Keratinocyte (primary cell): ENCODE data around the gene DHRSX. TPM values are rescaled to one million over a fixed set of nuclear protein-coding genes. Genes with fewer than 3 reads are reported as not detected.

Experiments
- DNase-seq: peaks from one replicate; pipeline ENCODE4 v3.0.0-alpha.2; 2011; ENCODE audit warnings: low read depth, missing footprints, low spot score
- FAIRE-seq: peaks from 2 replicates; lab custom pipeline; 2011; peaks lifted over from hg19 to GRCh38; lab: Jason Lieb, UNC
- H2AFZ ChIP-seq: 2 replicates; pipeline ENCODE4 v1.6.0; 2012; ENCODE audit warnings: low read length, control low read depth, inconsistent platforms; ENCODE audit not compliant: control insufficient read depth
- H3K27ac ChIP-seq: 2 replicates; pipeline ENCODE4 v1.5.1; 2011; ENCODE audit warnings: low read length; ENCODE audit not compliant: control insufficient read depth, insufficient read depth
- H3K27me3 ChIP-seq: 3 replicates; pipeline ENCODE4 v1.6.0; 2011; ENCODE audit warnings: low read length; ENCODE audit not compliant: control insufficient read depth, insufficient read depth; ENCODE audit errors: extremely low read depth
- H3K36me3 ChIP-seq, 2 experiments: 2 replicates in 1 of 2; 3 replicates in 1 of 2; pipeline ENCODE4 v1.5.1; 2011; ENCODE audit warnings: low read length in 2 of 2, mild to moderate bottlenecking in 1 of 2; ENCODE audit not compliant: control insufficient read depth in 2 of 2, insufficient read depth in 2 of 2; ENCODE audit errors: extremely low read depth in 1 of 2
- H3K4me1 ChIP-seq: 3 replicates; pipeline ENCODE4 v1.5.1; 2011; ENCODE audit warnings: low read length; ENCODE audit not compliant: control insufficient read depth, insufficient read depth; ENCODE audit errors: extremely low read depth
- H3K4me2 ChIP-seq: 3 replicates; pipeline ENCODE4 v1.6.0; 2011; ENCODE audit warnings: low read depth, low read length; ENCODE audit not compliant: control insufficient read depth, insufficient read depth; ENCODE audit errors: extremely low read depth
- H3K4me3 ChIP-seq, 3 experiments: fragments of 200-600 bp in 1 of 3; sonication (generic) in 1 of 3; 2 replicates in 2 of 3; 3 replicates in 1 of 3; pipeline ENCODE4 v1.5.1; 2011 to 2016; ENCODE audit warnings: low read length in 3 of 3, mild to moderate bottlenecking in 3 of 3, control low read depth in 2 of 3, inconsistent platforms in 1 of 3, low read depth in 1 of 3, mixed read lengths in 1 of 3, mixed run types in 1 of 3, moderate library complexity in 1 of 3; ENCODE audit not compliant: control insufficient read depth in 2 of 3, insufficient read depth in 2 of 3; ENCODE audit errors: extremely low read depth in 1 of 3
- H3K79me2 ChIP-seq: 2 replicates; pipeline ENCODE4 v1.6.0; 2012; ENCODE audit warnings: low read length; ENCODE audit not compliant: control insufficient read depth, insufficient read depth
- H3K9ac ChIP-seq: 3 replicates; pipeline ENCODE4 v1.6.0; 2011; ENCODE audit warnings: low read length; ENCODE audit not compliant: control insufficient read depth, insufficient read depth; ENCODE audit errors: extremely low read depth
- H3K9me1 ChIP-seq: 3 replicates; pipeline ENCODE4 v1.6.0; 2011; ENCODE audit warnings: low read length; ENCODE audit not compliant: control insufficient read depth, insufficient read depth; ENCODE audit errors: extremely low read depth
- H3K9me3 ChIP-seq: 2 replicates; pipeline ENCODE4 v1.5.1; 2012; ENCODE audit warnings: low read depth, low read length; ENCODE audit not compliant: control insufficient read depth
- H4K20me1 ChIP-seq: 3 replicates; pipeline ENCODE4 v1.6.0; 2011; ENCODE audit warnings: low read length; ENCODE audit not compliant: control insufficient read depth, insufficient read depth; ENCODE audit errors: extremely low read depth
- EZH2 ChIP-seq: IDR thresholded peaks from one replicate; pipeline ENCODE4 v1.6.1; 2012; ENCODE audit warnings: inconsistent platforms, mild to moderate bottlenecking, low read length, moderate library complexity
- dilution Hi-C: fragments of 300-500 bp; cut with MboI; formaldehyde crosslinking; loops from one replicate; pipeline ENCODE4 v1.7.0; 2020; ENCODE audit warnings: low sequenced_read_pairs; ENCODE audit not compliant: extremely low pct_ligation_motif_present
- polyA plus RNA-seq, 5 experiments: library from polyadenylated mRNA; depleted of rRNA in 3 of 5; stranded (reverse) in 3 of 5; stranded (forward) in 1 of 5; unstranded in 1 of 5; fragments of >200 nt; gene quantifications; 1 replicate in 1 of 5; 2 replicates in 3 of 5; 3 replicates in 1 of 5; pipeline versions ENCODE4 v1.2.1 to v1.2.3, GENCODE V29; 2011 to 2012; ENCODE audit warnings: missing spikeins in 2 of 5, low read depth in 1 of 5, low replicate concordance in 1 of 5
- TF ChIP-seq, protein P1 (sequence below), 3 experiments: IDR thresholded peaks in 1 of 3; conservative IDR thresholded peaks in 1 of 3; optimal IDR thresholded peaks in 1 of 3; 2 replicates in 2 of 3; 3 replicates in 1 of 3; pipeline versions ENCODE3 to v1.5.1; 2011; ENCODE audit warnings: low read length in 3 of 3, mild to moderate bottlenecking in 3 of 3, moderate library complexity in 2 of 3, control low read depth in 1 of 3, inconsistent platforms in 1 of 3; ENCODE audit not compliant: insufficient read depth in 2 of 3; ENCODE audit errors: extremely low read depth in 1 of 3

The DHRSX gene
- polyA plus RNA-seq, 1 donor (not counting 4 experiments of a cell fraction or from before 2014, with no cell fraction given) = 20.4 TPM

DNA sequence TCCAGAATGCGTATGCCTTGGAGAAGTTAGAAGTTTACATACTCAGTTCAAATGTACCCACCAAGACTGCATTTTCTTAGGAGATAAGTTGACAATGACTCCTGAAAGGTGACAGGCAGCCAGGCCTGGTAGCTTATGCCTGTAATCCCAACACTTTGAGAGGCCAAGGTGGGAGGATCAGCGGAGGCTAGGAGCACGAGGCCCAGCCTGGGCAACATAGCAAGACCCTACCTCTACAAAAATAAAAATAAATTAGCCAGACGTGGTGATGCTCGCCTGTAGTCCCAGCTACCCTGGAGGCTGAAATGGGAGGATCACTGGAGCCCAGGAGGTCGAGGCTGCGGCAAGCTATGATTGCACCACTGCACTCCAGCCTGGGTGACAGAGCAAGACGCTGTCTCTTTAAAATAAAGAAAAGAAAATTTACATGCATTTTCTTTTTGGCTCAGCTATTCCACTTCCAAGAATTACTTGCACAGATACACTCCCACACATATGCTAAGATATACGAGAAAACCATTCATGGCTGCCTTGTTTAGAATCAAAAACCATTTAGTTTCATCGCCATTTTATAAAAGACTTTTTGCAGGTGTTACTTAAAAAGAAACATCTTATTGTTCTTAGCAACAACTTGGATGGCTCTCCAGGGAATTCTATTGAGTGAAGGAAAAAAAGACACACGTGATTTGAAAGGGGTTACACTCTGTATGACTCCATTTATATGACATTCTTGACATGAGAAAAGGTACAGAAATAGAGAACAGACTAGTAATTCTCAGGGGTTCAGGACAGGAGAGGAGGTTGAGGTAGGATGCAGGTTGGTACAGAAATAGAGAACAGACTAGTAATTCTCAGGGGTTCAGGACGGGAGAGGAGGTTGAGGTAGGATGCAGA lies 66.3 kb downstream of the DHRSX start:
- Histone ChIP-seq H3K4me1 (no peaks in the 10 kb centered on the region), H3K9me1 (no peaks in the 10 kb centered on the region), H2AFZ (no peak overlapping the region), H3K9ac (no peak overlapping the region), H3K9me3 (no peaks in the 10 kb centered on the region), H3K36me3 (peaks cover 0 to 5% of the 10 kb centered on the region in 2 experiments), H3K27ac (no peak overlapping the region), H3K79me2 (no peaks in the 10 kb centered on the region), H3K4me2 (no peak overlapping the region), H4K20me1 (no peaks in the 10 kb centered on the region), H3K27me3 (no peaks in the 10 kb centered on the region), H3K4me3 (no peak overlapping the region)
- dilution Hi-C loops = no loop called here
- DNase-seq (no peak), FAIRE-seq (no peak)
- TF ChIP-seq EZH2 = no peak
- TF ChIP-seq, protein P1, sequence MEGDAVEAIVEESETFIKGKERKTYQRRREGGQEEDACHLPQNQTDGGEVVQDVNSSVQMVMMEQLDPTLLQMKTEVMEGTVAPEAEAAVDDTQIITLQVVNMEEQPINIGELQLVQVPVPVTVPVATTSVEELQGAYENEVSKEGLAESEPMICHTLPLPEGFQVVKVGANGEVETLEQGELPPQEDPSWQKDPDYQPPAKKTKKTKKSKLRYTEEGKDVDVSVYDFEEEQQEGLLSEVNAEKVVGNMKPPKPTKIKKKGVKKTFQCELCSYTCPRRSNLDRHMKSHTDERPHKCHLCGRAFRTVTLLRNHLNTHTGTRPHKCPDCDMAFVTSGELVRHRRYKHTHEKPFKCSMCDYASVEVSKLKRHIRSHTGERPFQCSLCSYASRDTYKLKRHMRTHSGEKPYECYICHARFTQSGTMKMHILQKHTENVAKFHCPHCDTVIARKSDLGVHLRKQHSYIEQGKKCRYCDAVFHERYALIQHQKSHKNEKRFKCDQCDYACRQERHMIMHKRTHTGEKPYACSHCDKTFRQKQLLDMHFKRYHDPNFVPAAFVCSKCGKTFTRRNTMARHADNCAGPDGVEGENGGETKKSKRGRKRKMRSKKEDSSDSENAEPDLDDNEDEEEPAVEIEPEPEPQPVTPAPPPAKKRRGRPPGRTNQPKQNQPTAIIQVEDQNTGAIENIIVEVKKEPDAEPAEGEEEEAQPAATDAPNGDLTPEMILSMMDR (optimal IDR thresholded peaks at IDR 0.05 in 1 of 3, IDR thresholded peaks at IDR 0.05 in 1 of 3, conservative IDR thresholded peaks at IDR 0.05 in 1 of 3; ENCODE audit: extremely low read depth in 1 of 3, insufficient read depth in 2 of 3, low read length in 3 of 3) = no peak

DNA sequence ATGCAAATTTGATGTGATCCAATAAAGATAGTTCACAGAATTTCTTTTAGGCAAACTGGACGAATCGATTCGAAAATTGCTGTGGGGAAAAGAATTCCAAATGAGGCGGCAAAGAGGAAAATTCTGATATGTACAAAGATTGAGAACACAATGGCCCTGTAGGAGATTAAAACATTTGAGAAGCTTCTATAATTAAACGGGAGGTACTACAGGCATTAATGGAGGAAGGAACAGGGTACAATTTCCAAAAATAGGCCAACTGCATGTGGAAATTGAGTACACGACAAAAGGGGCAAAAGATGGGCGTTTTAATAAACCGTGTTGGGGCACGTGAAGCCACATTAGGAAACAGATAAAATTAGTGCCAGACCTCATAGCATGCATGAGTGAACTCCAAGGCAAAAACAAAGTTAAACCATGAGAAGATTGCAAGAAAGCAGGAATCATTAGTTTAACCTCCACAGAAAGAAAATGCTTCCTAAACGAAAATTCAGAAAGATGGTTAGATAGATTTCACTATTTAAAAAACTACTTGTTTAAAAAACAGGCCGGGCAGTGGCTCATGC lies 68.4 kb downstream of the DHRSX start:
- no peak overlapping the region for H3K27ac ChIP-seq
- peaks cover 0 to 5% of the 10 kb centered on the region in 2 experiments for H3K36me3 ChIP-seq
- no peak overlapping the region for H3K4me2 ChIP-seq
- no peak overlapping the region for H2AFZ ChIP-seq
- H3K27me3 ChIP-seq = no peaks in the 10 kb centered on the region
- no peak overlapping the region for H3K4me3 ChIP-seq
- no peaks in the 10 kb centered on the region for H3K4me1 ChIP-seq
- H3K9me1 ChIP-seq = no peaks in the 10 kb centered on the region
- FAIRE-seq (no peak), DNase-seq (no peak)
- no peaks in the 10 kb centered on the region for H3K79me2 ChIP-seq
- dilution Hi-C loops = no loop called here
- TF ChIP-seq EZH2 = no peak
- TF ChIP-seq, protein P1 (optimal IDR thresholded peaks at IDR 0.05 in 1 of 3, IDR thresholded peaks at IDR 0.05 in 1 of 3, conservative IDR thresholded peaks at IDR 0.05 in 1 of 3; ENCODE audit: extremely low read depth in 1 of 3, insufficient read depth in 2 of 3, low read length in 3 of 3) = no peak
- no peak overlapping the region for H3K9ac ChIP-seq
- no peaks in the 10 kb centered on the region for H3K9me3 ChIP-seq
- H4K20me1 ChIP-seq = no peaks in the 10 kb centered on the region
